Adrenal gland (tissue), 5 donors: ENCODE results near the gene RSU1.

Experiments used
- CTCF ChIP-seq, 6 experiments: fragments of 450-650 bp in 4 of 6; fragments of 200-600 bp in 2 of 6; sonication (generic) in 1 of 6; IDR thresholded peaks; 1 replicate in 5 of 6; 2 replicates in 1 of 6; pipeline versions ENCODE4 v1.5.1 to v1.8.0; 2016 to 2021; ENCODE audit warnings: antibody characterized with exemption in 6 of 6, mild to moderate bottlenecking in 2 of 6, moderate library complexity in 1 of 6
- POLR2A ChIP-seq, 2 donors: fragments of 450-650 bp; IDR thresholded peaks; one replicate each; pipeline ENCODE4 v1.6.1; 2017; ENCODE audit warnings: antibody characterized with exemption in 2 of 2, mild to moderate bottlenecking in 2 of 2, moderate library complexity in 1 of 2
- donor health status: DM: no; HTN: no; CAD: no.

- no peak for TF ChIP-seq CTCF (IDR thresholded peaks at IDR 0.05)
- no peak for TF ChIP-seq POLR2A (IDR thresholded peaks at IDR 0.05)
Measured at GRCh38 chr10:16597656-16598055, 219.6 kb downstream of the RSU1 start.
